Astrocyte of the cerebellum (primary cell): ENCODE measurements around the gene MAS1.

ENCODE experiments used
- DNase-seq: peaks from one replicate; pipeline ENCODE4 v3.0.0-alpha.2; 2011; ENCODE audit warnings: low read depth
- H3K4me3 ChIP-seq: 2 replicates; pipeline ENCODE4 v1.5.1; 2011; ENCODE audit warnings: mild to moderate bottlenecking, low read depth, low read length, moderate library complexity
- CTCF ChIP-seq: IDR thresholded peaks from 2 replicates; pipeline ENCODE4 v1.5.1; 2012; ENCODE audit warnings: low read length, low read depth, moderate library complexity, mild to moderate bottlenecking; ENCODE audit errors: missing control alignments
- in situ Hi-C: cut with HindIII; loops from 2 replicates; pipeline ENCODE4 v1.10.0; 2017; ENCODE audit warnings: low sequenced_read_pairs

MAS1 gene

GRCh38 chr6:159931112-159931511 lies 40.3 kb downstream of the MAS1 start:
- H3K4me3 ChIP-seq = no peak overlapping the region
- no peak for TF ChIP-seq CTCF
- DNase-seq = no peak
- in situ Hi-C loops = no loop called here

- no peak for TF ChIP-seq CTCF
- in situ Hi-C loops = no loop called here
- no peak for DNase-seq
- H3K4me3 ChIP-seq = no peak overlapping the region
These were observed 41.1 kb downstream of the MAS1 start for GRCh38 chr6:159931846-159932245.

GRCh38 chr6:159933077-159933476 lies 42.3 kb downstream of the MAS1 start:
- DNase-seq = no peak
- in situ Hi-C loops = no loop called here
- H3K4me3 ChIP-seq = no peak overlapping the region
- no peak for TF ChIP-seq CTCF

GRCh38 chr6:159934181-159934580 lies 43.4 kb downstream of the MAS1 start:
- in situ Hi-C loops = no loop called here
- no peak for DNase-seq
- TF ChIP-seq CTCF = no peak
- H3K4me3 ChIP-seq = no peak overlapping the region

GRCh38 chr6:159935065-159935464 lies 44.3 kb downstream of the MAS1 start:
- in situ Hi-C loops = no loop called here
- no peak overlapping the region for H3K4me3 ChIP-seq
- no peak for TF ChIP-seq CTCF
- DNase-seq = peak; percentile 35

GRCh38 chr6:159935633-159936032 lies 44.8 kb downstream of the MAS1 start:
- H3K4me3 ChIP-seq = no peak overlapping the region
- TF ChIP-seq CTCF = no peak
- in situ Hi-C loops = no loop called here
- DNase-seq = no peak

- no peak overlapping the region for H3K4me3 ChIP-seq
- no peak for TF ChIP-seq CTCF
- in situ Hi-C loops = no loop called here
- no peak for DNase-seq
These were observed 48.8 kb downstream of the MAS1 start for GRCh38 chr6:159939591-159940016.
